Measurements from ENCODE around the gene NAA40. TPM values are rescaled to one million over a fixed set of nuclear protein-coding genes. Genes with fewer than 3 reads are reported as not detected.

Gene NAA40
- total RNA-seq, 1 experiment from 2014 or later: 44.4 TPM

DNA sequence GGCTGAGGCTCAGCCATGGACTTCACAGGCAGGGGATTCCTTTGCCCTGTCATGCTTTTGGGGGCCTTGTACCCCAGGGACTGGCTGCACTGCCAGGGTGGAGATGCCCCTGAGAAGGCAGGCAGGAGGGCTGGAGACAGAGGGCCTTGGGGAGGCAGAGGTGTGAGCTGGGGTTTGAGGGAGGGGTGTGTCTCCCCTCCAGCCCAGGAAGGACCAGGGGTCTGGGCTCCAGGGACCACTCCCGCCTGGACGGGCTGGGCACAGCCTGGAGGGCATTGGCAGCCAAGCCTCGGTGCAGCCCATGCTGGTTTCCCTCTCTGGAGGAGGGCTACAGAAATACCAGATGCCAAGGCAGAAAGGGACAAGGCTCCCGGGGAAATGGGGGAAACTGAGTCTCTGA is 66.9 kb downstream of the NAA40 start:
- H4K8ac ChIP-seq (replicated peaks; ENCODE audit: insufficient read length, low read depth, low read length): no peak overlapping the region
- H3K14ac ChIP-seq (ENCODE audit: insufficient read depth, low read length): no peak overlapping the region
- no peak overlapping the region for H2AK5ac ChIP-seq (ENCODE audit: insufficient read length, low read length)
- H3K27me3 Mint-ChIP-seq (ENCODE audit: low read depth): peaks cover 93% of the 10 kb centered on the region
- no CpG with 5 or more reads among the region's 4 CpGs for WGBS (ENCODE audit: extremely low coverage, insufficient read length, low lambda C conversion rate)
- H3K4me2 ChIP-seq (ENCODE audit: insufficient read depth, insufficient read length, low read length): no peak overlapping the region
- H3K9me3 ChIP-seq (ENCODE audit: control insufficient read depth, low read depth, low read length): no peaks in the 10 kb centered on the region
- H4K5ac ChIP-seq (ENCODE audit: insufficient read length, low read depth, low read length): no peak overlapping the region
- no peak overlapping the region for H3K18ac ChIP-seq (ENCODE audit: insufficient read length, low read depth, low read length)
- H3K27ac ChIP-seq (ENCODE audit: insufficient read length, low read depth, low read length): no peak overlapping the region
- H2BK12ac ChIP-seq (ENCODE audit: insufficient read length, low read depth, low read length): no peak overlapping the region
- peaks cover 26% of the 10 kb centered on the region; the same call in 1 of the 2 replicates for H3K27me3 ChIP-seq (ENCODE audit: insufficient read depth, low read length)
- no peaks in the 10 kb centered on the region for H4K20me1 ChIP-seq (ENCODE audit: control insufficient read depth, insufficient read depth, insufficient read length)
- no peak overlapping the region for H4K91ac ChIP-seq (ENCODE audit: insufficient read length, low read depth, low read length)
- TF ChIP-seq, protein P1, sequence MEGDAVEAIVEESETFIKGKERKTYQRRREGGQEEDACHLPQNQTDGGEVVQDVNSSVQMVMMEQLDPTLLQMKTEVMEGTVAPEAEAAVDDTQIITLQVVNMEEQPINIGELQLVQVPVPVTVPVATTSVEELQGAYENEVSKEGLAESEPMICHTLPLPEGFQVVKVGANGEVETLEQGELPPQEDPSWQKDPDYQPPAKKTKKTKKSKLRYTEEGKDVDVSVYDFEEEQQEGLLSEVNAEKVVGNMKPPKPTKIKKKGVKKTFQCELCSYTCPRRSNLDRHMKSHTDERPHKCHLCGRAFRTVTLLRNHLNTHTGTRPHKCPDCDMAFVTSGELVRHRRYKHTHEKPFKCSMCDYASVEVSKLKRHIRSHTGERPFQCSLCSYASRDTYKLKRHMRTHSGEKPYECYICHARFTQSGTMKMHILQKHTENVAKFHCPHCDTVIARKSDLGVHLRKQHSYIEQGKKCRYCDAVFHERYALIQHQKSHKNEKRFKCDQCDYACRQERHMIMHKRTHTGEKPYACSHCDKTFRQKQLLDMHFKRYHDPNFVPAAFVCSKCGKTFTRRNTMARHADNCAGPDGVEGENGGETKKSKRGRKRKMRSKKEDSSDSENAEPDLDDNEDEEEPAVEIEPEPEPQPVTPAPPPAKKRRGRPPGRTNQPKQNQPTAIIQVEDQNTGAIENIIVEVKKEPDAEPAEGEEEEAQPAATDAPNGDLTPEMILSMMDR (conservative IDR thresholded peaks at IDR 0.05): no peak
- no peak overlapping the region for H3K4me3 Mint-ChIP-seq
- DNase-seq: no peak
- no peaks in the 10 kb centered on the region for H3K4me1 ChIP-seq (ENCODE audit: insufficient read depth, low read length)
- H3K4ac ChIP-seq (ENCODE audit: low read depth, low read length): no peak overlapping the region
- H2BK5ac ChIP-seq (ENCODE audit: insufficient read length, low read length): no peak overlapping the region
- no peak overlapping the region for H2AFZ ChIP-seq (ENCODE audit: low read length)
- peaks cover 11% of the 10 kb centered on the region for H3K23me2 ChIP-seq (ENCODE audit: insufficient read length, low read depth, low read length, poor library complexity, severe bottlenecking)
- no peak overlapping the region for H2BK20ac ChIP-seq (ENCODE audit: low read depth, low read length, poor library complexity, severe bottlenecking)
- no peak overlapping the region for H3K23ac ChIP-seq (ENCODE audit: insufficient read length, low read depth, low read length)
- peaks cover 0 to 7% (median 2%) of the 10 kb centered on the region in 3 experiments; a peak in 5 of 7 replicates for H3K36me3 Mint-ChIP-seq (ENCODE audit: insufficient read depth in 1 of 3, low read depth in 3 of 3)
- no peak overlapping the region for H3T11ph ChIP-seq (ENCODE audit: low read length)
- H3K79me1 ChIP-seq (ENCODE audit: insufficient read depth, low read depth, low read length, poor library complexity, severe bottlenecking): no peaks in the 10 kb centered on the region
- H2BK120ac ChIP-seq (ENCODE audit: low read depth, low read length, poor library complexity, severe bottlenecking): no peak overlapping the region
- H3K9me3 Mint-ChIP-seq: peaks cover 7 to 10% of the 10 kb centered on the region in 2 experiments; a peak in 2 of 5 replicates
- H3K56ac ChIP-seq (ENCODE audit: insufficient read length, low read depth, low read length): no peak overlapping the region
- H3K9ac ChIP-seq (ENCODE audit: extremely low read depth, insufficient read length, low read length): no peak overlapping the region
- no peak overlapping the region for H2BK15ac ChIP-seq (ENCODE audit: low read depth, low read length)
- H3K4me1 Mint-ChIP-seq: peaks cover 14 to 24% of the 10 kb centered on the region in 2 experiments
- H3K79me2 ChIP-seq (ENCODE audit: insufficient read depth, low read length): no peaks in the 10 kb centered on the region
- H3K27ac Mint-ChIP-seq: no peak overlapping the region

Measured in H9 (cell line).